Measurements from ENCODE around the gene KANSL1.

Gene KANSL1

DNA sequence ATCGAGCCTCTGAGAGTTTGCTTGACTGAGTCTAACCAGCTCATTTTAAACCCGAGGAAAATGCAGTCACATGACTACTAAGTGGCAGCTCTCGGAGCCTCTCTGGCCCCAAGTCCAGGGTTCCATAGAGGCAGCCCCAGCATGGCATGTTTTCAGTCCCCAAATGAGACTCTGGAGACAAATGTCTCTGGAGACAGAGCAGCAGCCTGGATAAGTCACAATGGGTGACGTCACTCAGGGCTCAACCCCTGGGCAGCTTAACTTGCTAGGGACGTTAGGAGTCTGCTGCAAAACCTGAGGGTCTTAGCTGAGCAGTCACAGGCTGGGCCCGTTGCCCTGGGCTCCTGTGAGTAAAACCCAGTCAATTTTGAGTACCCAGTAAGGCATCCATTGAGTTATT, 201.1 kb downstream of the KANSL1 start:
- no peak overlapping the region for H4K91ac ChIP-seq (ENCODE audit: low read length)
- H3K27ac ChIP-seq (ENCODE audit: low read length, poor library complexity, severe bottlenecking) = no peak overlapping the region

DNA sequence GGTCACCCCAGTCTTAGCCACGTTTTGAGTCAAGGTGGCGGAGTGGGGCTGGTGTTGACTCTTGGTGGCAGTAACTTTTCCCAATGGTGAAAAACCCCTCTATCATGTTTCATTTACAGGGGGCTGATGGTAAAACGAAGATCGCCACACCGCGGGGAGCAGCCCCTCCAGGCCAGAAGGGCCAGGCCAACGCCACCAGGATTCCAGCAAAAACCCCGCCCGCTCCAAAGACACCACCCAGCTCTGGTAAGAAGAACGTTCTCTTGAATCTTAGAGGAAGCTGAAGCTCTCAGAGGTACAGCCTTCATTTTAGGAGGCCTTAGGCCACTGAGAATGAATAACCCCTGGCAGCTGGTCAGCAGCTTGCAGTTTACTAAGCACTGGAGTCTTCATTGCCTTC, 201.9 kb downstream of the KANSL1 start:
- no peaks in the 10 kb centered on the region for H3K79me1 ChIP-seq (replicated peaks; ENCODE audit: low read length, poor library complexity, severe bottlenecking)
- H3K4me2 ChIP-seq (ENCODE audit: low read length, poor library complexity, severe bottlenecking) = no peak overlapping the region
- H4K91ac ChIP-seq (ENCODE audit: low read length) = no peak overlapping the region
- no peak overlapping the region for H2AK5ac ChIP-seq (ENCODE audit: low read length, severe bottlenecking)
- H3K27me3 ChIP-seq (ENCODE audit: control insufficient read depth in 1 of 2, insufficient read depth in 1 of 2, low read length in 2 of 2) = peaks cover 16 to 22% of the 10 kb centered on the region in 2 experiments
- no peak overlapping the region for H3K23ac ChIP-seq (ENCODE audit: low read length in 2 of 2)
- H3K18ac ChIP-seq (ENCODE audit: low read depth in 1 of 2, low read length in 2 of 2) = no peak overlapping the region
- no peak overlapping the region for H3K4me3 ChIP-seq (ENCODE audit: insufficient read depth in 1 of 2, low read depth in 1 of 2, low read length in 2 of 2)
- H3K36me3 ChIP-seq (ENCODE audit: control insufficient read depth in 1 of 2, insufficient read depth in 2 of 2, low read depth in 1 of 2, low read length in 2 of 2) = no peaks in the 10 kb centered on the region
- no peaks in the 10 kb centered on the region for H3K9me3 ChIP-seq (ENCODE audit: control insufficient read depth, low read length)
- DNase-seq = no peak
- peaks cover 4% of the 10 kb centered on the region for H3K4me1 ChIP-seq (ENCODE audit: control insufficient read depth, insufficient read depth, low read depth, low read length)
- H3K4ac ChIP-seq (ENCODE audit: low read depth in 1 of 2, low read length in 2 of 2) = no peak overlapping the region
- no peak overlapping the region for H2BK120ac ChIP-seq (ENCODE audit: low read depth, low read length)
- 88% methylated on average over 10 of the region's 10 CpGs for whole genome bisulfite sequencing
- no peak overlapping the region for H2BK12ac ChIP-seq (ENCODE audit: low read length in 2 of 2)
- H2AFZ ChIP-seq (ENCODE audit: low read depth, low read length) = no peak overlapping the region
- peak overlapping the region; percentile 20 for H2BK5ac ChIP-seq (ENCODE audit: low read depth, low read length, poor library complexity, severe bottlenecking)
- no peak overlapping the region for H4K8ac ChIP-seq (ENCODE audit: low read length)
- H3K27ac ChIP-seq (ENCODE audit: low read length, poor library complexity, severe bottlenecking) = no peak overlapping the region
- H3K9ac ChIP-seq (ENCODE audit: low read length) = no peak overlapping the region
- no peak overlapping the region for H2BK15ac ChIP-seq (ENCODE audit: low read depth, poor library complexity, severe bottlenecking)
- H3K14ac ChIP-seq (ENCODE audit: low read length in 2 of 2) = no peak overlapping the region

More for the DNA sequence above, 201.1 kb downstream of the KANSL1 start:
- Histone ChIP-seq H4K8ac (ENCODE audit: low read length) (no peak overlapping the region), H3K9ac (ENCODE audit: low read length) (no peak overlapping the region), H2AFZ (ENCODE audit: low read depth, low read length) (no peak overlapping the region), H3K14ac (ENCODE audit: low read length in 2 of 2) (no peak overlapping the region), H3K4me3 (ENCODE audit: insufficient read depth in 1 of 2, low read depth in 1 of 2, low read length in 2 of 2) (no peak overlapping the region), H3K23ac (ENCODE audit: low read length in 2 of 2) (no peak overlapping the region), H3K36me3 (ENCODE audit: control insufficient read depth in 1 of 2, insufficient read depth in 2 of 2, low read depth in 1 of 2, low read length in 2 of 2) (no peaks in the 10 kb centered on the region), H3K9me3 (ENCODE audit: control insufficient read depth, low read length) (no peaks in the 10 kb centered on the region), H2BK120ac (ENCODE audit: low read depth, low read length) (no peak overlapping the region), H3K79me1 (replicated peaks; ENCODE audit: low read length, poor library complexity, severe bottlenecking) (no peaks in the 10 kb centered on the region), H2BK15ac (ENCODE audit: low read depth, poor library complexity, severe bottlenecking) (no peak overlapping the region), H3K4ac (ENCODE audit: low read depth in 1 of 2, low read length in 2 of 2) (no peak overlapping the region), H3K27me3 (ENCODE audit: control insufficient read depth in 1 of 2, insufficient read depth in 1 of 2, low read length in 2 of 2) (peaks cover 14 to 21% of the 10 kb centered on the region in 2 experiments), H3K18ac (ENCODE audit: low read depth in 1 of 2, low read length in 2 of 2) (no peak overlapping the region), H2BK12ac (ENCODE audit: low read length in 2 of 2) (no peak overlapping the region), H2AK5ac (ENCODE audit: low read length, severe bottlenecking) (no peak overlapping the region), H3K4me1 (ENCODE audit: control insufficient read depth, insufficient read depth, low read depth, low read length) (peaks cover 6% of the 10 kb centered on the region), H2BK5ac (ENCODE audit: low read depth, low read length, poor library complexity, severe bottlenecking) (no peak overlapping the region), H3K4me2 (ENCODE audit: low read length, poor library complexity, severe bottlenecking) (no peak overlapping the region)
- WGBS = 79% methylated on average over 6 of the region's 6 CpGs
- no peak for DNase-seq

DNA sequence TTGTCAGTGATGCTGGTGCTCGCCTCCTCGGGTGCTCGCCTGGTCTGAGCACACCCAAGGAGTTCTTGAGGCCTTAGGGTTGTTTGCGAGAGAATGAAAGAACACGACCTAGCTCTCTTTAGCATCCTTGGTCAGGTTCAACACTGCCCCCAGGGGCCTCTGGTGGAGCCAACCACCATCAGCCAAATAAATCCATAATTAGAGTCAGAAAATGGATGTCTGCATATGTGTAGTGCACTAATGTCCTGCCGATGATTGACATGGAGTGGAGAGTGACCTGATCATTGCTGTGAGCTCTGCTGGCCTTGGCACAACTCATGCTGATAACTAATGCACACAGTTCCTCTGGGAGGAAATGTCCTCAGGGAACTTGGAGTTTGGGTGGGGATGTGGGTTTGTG, 202.3 kb downstream of the KANSL1 start:
- H3K9ac ChIP-seq (ENCODE audit: low read length) = no peak overlapping the region
- H3K9me3 ChIP-seq (ENCODE audit: control insufficient read depth, low read length) = no peaks in the 10 kb centered on the region
- H3K23ac ChIP-seq (ENCODE audit: low read length in 2 of 2) = no peak overlapping the region
- H4K8ac ChIP-seq (ENCODE audit: low read length) = no peak overlapping the region
- H4K91ac ChIP-seq (ENCODE audit: low read length) = no peak overlapping the region
- H2AFZ ChIP-seq (ENCODE audit: low read depth, low read length) = no peak overlapping the region
- peaks cover 16 to 24% of the 10 kb centered on the region in 2 experiments for H3K27me3 ChIP-seq (ENCODE audit: control insufficient read depth in 1 of 2, insufficient read depth in 1 of 2, low read length in 2 of 2)
- H2AK5ac ChIP-seq (ENCODE audit: low read length, severe bottlenecking) = no peak overlapping the region
- H3K4me3 ChIP-seq (ENCODE audit: insufficient read depth in 1 of 2, low read depth in 1 of 2, low read length in 2 of 2) = no peak overlapping the region
- H3K4me1 ChIP-seq (ENCODE audit: control insufficient read depth, insufficient read depth, low read depth, low read length) = peaks cover 4% of the 10 kb centered on the region
- no peak overlapping the region for H3K27ac ChIP-seq (ENCODE audit: low read length, poor library complexity, severe bottlenecking)
- no peak overlapping the region for H3K18ac ChIP-seq (ENCODE audit: low read depth in 1 of 2, low read length in 2 of 2)
- H2BK12ac ChIP-seq (ENCODE audit: low read length in 2 of 2) = no peak overlapping the region
- no peak overlapping the region for H2BK120ac ChIP-seq (ENCODE audit: low read depth, low read length)
- H3K79me1 ChIP-seq (replicated peaks; ENCODE audit: low read length, poor library complexity, severe bottlenecking) = no peaks in the 10 kb centered on the region
- DNase-seq = no peak
- H3K4me2 ChIP-seq (ENCODE audit: low read length, poor library complexity, severe bottlenecking) = no peak overlapping the region
- 85% methylated on average over 6 of the region's 6 CpGs for WGBS
- no peak overlapping the region for H3K4ac ChIP-seq (ENCODE audit: low read depth in 1 of 2, low read length in 2 of 2)
- no peak overlapping the region for H2BK15ac ChIP-seq (ENCODE audit: low read depth, poor library complexity, severe bottlenecking)
- no peaks in the 10 kb centered on the region for H3K36me3 ChIP-seq (ENCODE audit: control insufficient read depth in 1 of 2, insufficient read depth in 2 of 2, low read depth in 1 of 2, low read length in 2 of 2)
- no peak overlapping the region for H2BK5ac ChIP-seq (ENCODE audit: low read depth, low read length, poor library complexity, severe bottlenecking)
- no peak overlapping the region for H3K14ac ChIP-seq (ENCODE audit: low read length in 2 of 2)

DNA sequence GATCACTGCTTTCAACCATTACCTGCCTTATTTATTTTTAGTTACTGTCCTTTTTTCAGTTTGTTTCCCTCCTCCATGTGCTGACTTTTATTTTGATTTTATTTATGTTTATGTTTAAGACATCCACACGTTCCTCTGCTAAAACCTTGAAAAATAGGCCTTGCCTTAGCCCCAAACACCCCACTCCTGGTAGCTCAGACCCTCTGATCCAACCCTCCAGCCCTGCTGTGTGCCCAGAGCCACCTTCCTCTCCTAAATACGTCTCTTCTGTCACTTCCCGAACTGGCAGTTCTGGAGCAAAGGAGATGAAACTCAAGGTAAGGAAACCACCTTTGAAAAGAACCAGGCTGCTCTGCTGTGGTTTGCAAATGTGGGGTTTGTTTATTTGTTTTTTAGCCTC, 203.5 kb downstream of the KANSL1 start:
- Histone ChIP-seq H2BK12ac (ENCODE audit: low read length in 2 of 2) (no peak overlapping the region), H3K36me3 (ENCODE audit: control insufficient read depth in 1 of 2, insufficient read depth in 2 of 2, low read depth in 1 of 2, low read length in 2 of 2) (no peaks in the 10 kb centered on the region), H3K27me3 (ENCODE audit: control insufficient read depth in 1 of 2, insufficient read depth in 1 of 2, low read length in 2 of 2) (peaks cover 13 to 30% of the 10 kb centered on the region in 2 experiments), H2AK5ac (ENCODE audit: low read length, severe bottlenecking) (no peak overlapping the region), H4K91ac (ENCODE audit: low read length) (no peak overlapping the region), H3K9me3 (ENCODE audit: control insufficient read depth, low read length) (no peaks in the 10 kb centered on the region), H2BK5ac (ENCODE audit: low read depth, low read length, poor library complexity, severe bottlenecking) (no peak overlapping the region), H3K14ac (ENCODE audit: low read length in 2 of 2) (no peak overlapping the region), H3K9ac (ENCODE audit: low read length) (no peak overlapping the region), H3K4me3 (ENCODE audit: insufficient read depth in 1 of 2, low read depth in 1 of 2, low read length in 2 of 2) (no peak overlapping the region), H3K4me1 (ENCODE audit: control insufficient read depth, insufficient read depth, low read depth, low read length) (peaks cover 2% of the 10 kb centered on the region), H2AFZ (ENCODE audit: low read depth, low read length) (no peak overlapping the region), H3K79me1 (replicated peaks; ENCODE audit: low read length, poor library complexity, severe bottlenecking) (no peaks in the 10 kb centered on the region), H4K8ac (ENCODE audit: low read length) (no peak overlapping the region), H3K27ac (ENCODE audit: low read length, poor library complexity, severe bottlenecking) (no peak overlapping the region), H2BK15ac (ENCODE audit: low read depth, poor library complexity, severe bottlenecking) (no peak overlapping the region), H3K23ac (ENCODE audit: low read length in 2 of 2) (no peak overlapping the region), H3K4ac (ENCODE audit: low read depth in 1 of 2, low read length in 2 of 2) (no peak overlapping the region), H3K18ac (ENCODE audit: low read depth in 1 of 2, low read length in 2 of 2) (no peak overlapping the region), H3K4me2 (ENCODE audit: low read length, poor library complexity, severe bottlenecking) (no peak overlapping the region), H2BK120ac (ENCODE audit: low read depth, low read length) (no peak overlapping the region)
- 85% methylated on average over 3 of the region's 3 CpGs for WGBS
- DNase-seq = no peak

Data from mesenchymal stem cell (in vitro differentiated cells and primary cell).